Measurements from ENCODE around the gene CA5A.
A peak's percentile ranks its signal among the peaks of the same experiment; 100 is the strongest.
"Not testable (repeated sequence)": the region's sequence is repeated elsewhere in the genome, so short reads cannot be mapped to it uniquely, and the experiment has no call there.

The CA5A gene

DNA sequence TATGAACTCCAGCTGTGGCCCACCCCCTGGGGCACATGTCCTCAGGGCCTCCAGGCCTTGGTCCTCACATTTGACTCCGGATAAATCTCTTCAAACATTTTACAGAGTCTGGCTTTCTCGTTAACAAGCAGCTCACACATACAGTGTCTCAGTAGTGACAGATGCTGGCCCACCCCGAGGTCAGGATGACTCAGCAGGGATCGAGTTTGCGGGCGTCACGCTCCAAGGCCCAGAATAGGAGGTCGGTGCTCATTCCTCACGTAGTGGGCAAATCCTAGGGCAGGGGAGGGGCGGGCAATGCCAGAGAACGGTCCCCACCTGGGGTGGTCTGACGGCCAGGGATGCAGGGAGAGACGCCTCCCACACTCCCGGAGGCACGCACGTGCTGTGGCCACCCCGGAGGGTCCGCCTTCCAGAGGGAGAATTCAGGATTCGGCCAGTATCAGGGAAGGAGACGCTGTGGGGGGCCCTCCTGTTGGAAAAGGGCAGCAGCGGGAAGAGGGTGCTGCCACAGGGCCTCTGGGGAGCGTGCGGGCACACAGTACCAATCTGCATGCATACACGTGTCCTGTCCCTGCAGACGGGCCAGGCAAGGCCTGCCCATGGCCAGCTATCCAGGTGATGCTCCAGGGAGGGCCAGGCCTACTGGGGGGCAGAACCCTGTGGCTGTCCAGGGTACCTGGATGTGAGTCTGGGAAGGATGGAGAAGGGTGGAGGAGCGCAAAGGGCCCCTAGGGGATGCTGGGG, 75.6 kb downstream of the CA5A start:
- POLR2A ChIA-PET (ENCODE audit: low non-redundant PET) = no interaction called here

DNA sequence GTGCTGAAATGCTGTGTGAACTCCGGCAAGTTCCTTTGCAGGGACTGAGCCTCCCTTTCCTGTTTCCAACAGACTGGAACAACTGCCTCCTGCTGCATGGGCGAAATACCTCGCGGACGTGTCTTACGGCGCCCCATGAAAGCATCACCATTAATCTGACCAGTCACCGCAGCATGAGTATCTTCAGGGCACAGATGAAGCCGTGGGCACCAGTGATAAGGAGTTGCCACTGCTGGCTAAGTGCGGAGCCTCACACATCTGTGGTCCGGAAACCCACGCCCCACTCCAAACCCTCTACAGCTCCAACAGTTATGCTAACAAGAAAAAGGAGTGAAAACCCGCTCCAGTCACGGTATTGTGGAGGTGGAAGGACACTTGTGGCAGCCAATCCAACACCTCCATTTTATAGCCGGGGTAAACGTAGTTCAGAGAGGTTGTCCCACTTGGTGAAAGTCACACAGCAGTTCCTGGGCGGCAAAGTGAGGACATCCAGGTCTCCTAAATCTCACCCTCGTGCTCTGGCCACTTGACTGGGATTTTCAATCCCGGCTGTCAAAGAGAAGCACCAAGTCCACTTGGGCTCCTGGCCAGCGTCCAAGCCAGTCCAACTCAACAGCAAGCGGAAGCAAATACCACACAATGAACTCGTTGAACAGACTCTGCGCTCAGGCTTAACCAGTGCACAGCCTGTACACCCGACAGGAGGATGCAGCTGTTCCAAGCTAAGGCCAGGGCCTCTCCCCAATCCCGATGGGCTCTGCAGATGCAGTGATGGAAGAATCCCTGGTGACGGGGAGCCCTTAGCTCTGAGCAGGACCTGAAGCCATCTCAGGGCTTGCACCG, 78.0 kb downstream of the CA5A start:
- POLR2A ChIA-PET (ENCODE audit: low non-redundant PET); DNase-seq (ENCODE audit: low spot score): not testable (repeated sequence)
- peak overlapping the region; percentile 98 for H3K27ac ChIP-seq
- CTCF ChIA-PET = interaction anchor here (1.2 kb wide), 1 partner anchor 9 kb away, joined by 5 read pairs; no protein-coding TSS in a partner anchor

More for the DNA sequence above, 75.6 kb downstream of the CA5A start:
- CTCF ChIA-PET = no interaction called here
- H3K27ac ChIP-seq = peak overlapping the region; percentile 98
- DNase-seq (ENCODE audit: low spot score) = no peak
- TF ChIP-seq, protein P1, sequence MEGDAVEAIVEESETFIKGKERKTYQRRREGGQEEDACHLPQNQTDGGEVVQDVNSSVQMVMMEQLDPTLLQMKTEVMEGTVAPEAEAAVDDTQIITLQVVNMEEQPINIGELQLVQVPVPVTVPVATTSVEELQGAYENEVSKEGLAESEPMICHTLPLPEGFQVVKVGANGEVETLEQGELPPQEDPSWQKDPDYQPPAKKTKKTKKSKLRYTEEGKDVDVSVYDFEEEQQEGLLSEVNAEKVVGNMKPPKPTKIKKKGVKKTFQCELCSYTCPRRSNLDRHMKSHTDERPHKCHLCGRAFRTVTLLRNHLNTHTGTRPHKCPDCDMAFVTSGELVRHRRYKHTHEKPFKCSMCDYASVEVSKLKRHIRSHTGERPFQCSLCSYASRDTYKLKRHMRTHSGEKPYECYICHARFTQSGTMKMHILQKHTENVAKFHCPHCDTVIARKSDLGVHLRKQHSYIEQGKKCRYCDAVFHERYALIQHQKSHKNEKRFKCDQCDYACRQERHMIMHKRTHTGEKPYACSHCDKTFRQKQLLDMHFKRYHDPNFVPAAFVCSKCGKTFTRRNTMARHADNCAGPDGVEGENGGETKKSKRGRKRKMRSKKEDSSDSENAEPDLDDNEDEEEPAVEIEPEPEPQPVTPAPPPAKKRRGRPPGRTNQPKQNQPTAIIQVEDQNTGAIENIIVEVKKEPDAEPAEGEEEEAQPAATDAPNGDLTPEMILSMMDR (conservative IDR thresholded peaks at IDR 0.05; ENCODE audit: low read depth) = no peak

DNA sequence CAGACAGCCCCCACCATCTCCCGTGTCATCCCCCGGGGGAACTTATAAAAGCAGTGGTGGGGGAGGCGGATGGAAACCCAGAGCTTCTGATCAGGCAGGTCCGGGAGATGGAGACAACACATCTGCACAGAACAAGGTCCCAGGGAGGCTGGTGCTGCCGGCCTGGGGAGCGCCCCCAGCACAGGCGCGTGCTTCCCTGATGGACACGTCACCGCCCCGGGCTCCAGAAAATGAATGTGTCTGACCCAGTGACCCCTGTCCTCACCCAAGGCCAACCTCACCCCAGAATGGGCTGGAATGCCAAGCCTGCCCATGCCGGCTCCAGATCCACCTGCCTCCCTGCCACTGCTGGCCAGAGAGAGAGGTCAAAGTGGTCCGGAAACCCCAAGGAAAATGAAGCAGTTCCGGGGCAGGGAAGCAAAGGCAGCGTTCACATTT, 79.5 kb downstream of the CA5A start:
- POLR2A ChIA-PET (ENCODE audit: low non-redundant PET) = no interaction called here
- peak overlapping the region; percentile 98 for H3K27ac ChIP-seq
- TF ChIP-seq, protein P1 (conservative IDR thresholded peaks at IDR 0.05; ENCODE audit: low read depth) = no peak
- no peak for DNase-seq (ENCODE audit: low spot score)
- CTCF ChIA-PET = interaction anchor here (0.7 kb wide), 1 partner anchor 136 kb away, joined by 3 read pairs; no protein-coding TSS in a partner anchor

DNA sequence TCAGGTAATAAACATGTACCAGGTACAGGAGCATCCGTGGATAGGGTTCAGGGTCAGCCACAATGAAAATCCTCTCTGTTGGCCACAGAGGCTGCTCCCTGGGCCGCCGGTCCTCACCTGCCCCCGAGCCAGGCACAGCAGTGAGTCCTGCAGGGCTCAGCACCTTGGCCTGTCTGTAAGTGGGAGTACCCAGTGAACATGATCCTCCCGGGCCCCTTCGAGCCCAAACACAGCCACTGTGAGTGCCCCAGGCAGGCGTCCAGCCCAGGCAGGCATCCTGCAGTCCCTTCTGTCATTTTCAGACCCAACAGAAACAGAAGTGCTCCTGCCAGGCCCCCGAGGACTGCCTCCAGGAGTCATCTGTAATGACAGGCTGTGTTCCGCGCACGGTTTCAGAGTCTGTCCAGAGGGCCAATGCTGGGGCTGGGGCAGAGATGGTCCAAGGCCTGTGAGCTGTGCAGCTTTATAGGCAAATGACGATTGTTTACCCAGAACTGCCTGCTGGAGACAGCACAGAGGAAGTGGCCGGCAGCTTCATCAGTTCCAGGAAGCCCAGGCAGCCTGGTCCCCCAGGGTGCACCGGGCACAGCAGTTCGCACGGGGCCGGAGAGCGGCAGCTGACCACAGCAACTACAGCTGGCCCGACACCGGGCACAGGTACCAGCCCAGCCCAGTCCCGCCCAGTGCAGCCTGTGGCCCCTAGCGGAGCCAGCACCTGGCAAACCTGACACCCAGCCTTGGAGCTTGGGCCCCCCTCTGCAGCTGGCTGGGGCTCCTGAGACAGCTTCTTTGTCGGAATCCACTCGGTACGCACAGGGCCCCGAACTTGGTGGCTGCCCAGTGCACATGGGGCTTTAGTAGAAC, 80.2 kb downstream of the CA5A start:
- POLR2A ChIA-PET (ENCODE audit: low non-redundant PET) = no interaction called here
- TF ChIP-seq, protein P1 (conservative IDR thresholded peaks at IDR 0.05; ENCODE audit: low read depth) = no peak
- DNase-seq (ENCODE audit: low spot score) = no peak
- CTCF ChIA-PET = no interaction called here
- peak overlapping the region; percentile 98 for H3K27ac ChIP-seq

DNA sequence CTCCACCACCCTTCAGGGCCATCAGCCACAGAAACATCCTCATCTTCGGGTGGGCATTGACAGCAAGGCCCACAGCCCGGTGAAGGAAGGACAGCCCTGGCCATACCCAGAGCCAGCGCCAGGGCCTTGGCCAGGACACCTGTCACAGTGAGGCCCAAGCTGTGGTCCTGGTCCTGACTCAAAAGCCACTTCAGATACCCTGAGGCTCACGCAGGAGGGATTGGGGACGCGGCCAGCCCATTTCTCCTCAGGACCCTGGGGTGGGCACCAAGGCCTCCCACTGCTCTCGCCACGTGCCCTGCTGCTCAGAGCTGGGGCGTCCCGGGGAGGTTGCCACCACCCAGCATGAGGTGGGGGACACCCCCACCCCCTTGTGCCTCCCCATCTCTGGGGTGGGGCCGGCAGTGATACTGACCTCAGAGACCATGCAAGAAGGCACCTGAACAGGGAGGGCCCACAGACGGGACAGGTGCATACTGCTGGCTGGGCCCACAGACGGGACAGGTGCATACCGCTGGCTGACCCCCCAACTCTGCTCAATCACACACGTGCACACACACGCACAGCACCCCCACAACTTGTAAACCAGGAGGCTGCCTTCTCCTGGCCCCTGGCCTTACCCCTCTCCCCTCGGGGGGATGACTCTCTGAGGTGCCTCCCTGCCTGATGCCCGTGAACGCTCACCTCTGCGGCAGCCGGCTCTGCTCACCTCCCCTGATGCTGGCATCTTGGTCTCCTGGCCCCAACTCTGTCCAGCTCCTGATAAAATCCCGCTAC, 81.2 kb downstream of the CA5A start:
- CTCF ChIA-PET = interaction anchor here (3.5 kb wide), 1 partner anchor 76 kb away, joined by 19 read pairs; no protein-coding TSS in a partner anchor
- TF ChIP-seq, protein P1 (conservative IDR thresholded peaks at IDR 0.05; ENCODE audit: low read depth) = no peak
- DNase-seq (ENCODE audit: low spot score) = no peak
- peak overlapping the region; percentile 98 for H3K27ac ChIP-seq
- POLR2A ChIA-PET (ENCODE audit: low non-redundant PET) = interaction anchor here (1.1 kb wide), 1 partner anchor 12 kb away, joined by 4 read pairs; no protein-coding TSS in a partner anchor

All from RWPE1 (cell line).